Hepatocyte (in vitro differentiated cells): ENCODE results near the gene FITM1. TPM values are rescaled to one million over a fixed set of nuclear protein-coding genes. Genes with fewer than 3 reads are reported as not detected.
A peak's percentile ranks its signal among the peaks of the same experiment; 100 is the strongest.

Experiments used
- DNase-seq: peaks from one replicate; pipeline ENCODE4 v3.0.0-alpha.2; 2016; ENCODE audit warnings: low spot score
- H2AFZ ChIP-seq: fragments of 200-600 bp; sonication (generic); 2 replicates; pipeline ENCODE4 v1.6.0; 2016; ENCODE audit warnings: antibody characterized with exemption, mild to moderate bottlenecking
- H3K27ac ChIP-seq: fragments of 200-600 bp; sonication (generic); 2 replicates; pipeline ENCODE4 v1.5.1; 2016; ENCODE audit warnings: mild to moderate bottlenecking
- H3K27me3 ChIP-seq: fragments of 200-600 bp; sonication (generic); 2 replicates; pipeline ENCODE4 v1.6.1; 2016
- H3K36me3 ChIP-seq: fragments of 200-600 bp; sonication (generic); replicated peaks from 2 replicates; pipeline ENCODE4 v1.5.1; 2016; ENCODE audit warnings: low read depth; ENCODE audit not compliant: insufficient read depth
- H3K4me1 ChIP-seq: fragments of 200-600 bp; sonication (generic); 2 replicates; pipeline ENCODE4 v1.5.1; 2016; ENCODE audit warnings: mild to moderate bottlenecking, moderate library complexity; ENCODE audit not compliant: insufficient read depth
- H3K4me2 ChIP-seq: fragments of 200-600 bp; sonication (generic); 2 replicates; pipeline ENCODE4 v1.6.0; 2016
- H3K4me3 ChIP-seq: fragments of 200-600 bp; sonication (generic); 2 replicates; pipeline ENCODE4 v1.5.1; 2016; ENCODE audit warnings: mild to moderate bottlenecking
- H3K79me2 ChIP-seq: fragments of 200-600 bp; sonication (generic); 2 replicates; pipeline ENCODE4 v1.6.0; 2017; ENCODE audit warnings: mild to moderate bottlenecking
- H3K9me2 ChIP-seq: fragments of 200-600 bp; sonication (generic); replicated peaks from 2 replicates; pipeline ENCODE4 v1.6.0; 2017; ENCODE audit warnings: mild to moderate bottlenecking; ENCODE audit not compliant: insufficient read depth
- H3K9me3 ChIP-seq: fragments of 200-600 bp; sonication (generic); 2 replicates; pipeline ENCODE4 v1.5.1; 2016; ENCODE audit warnings: low read depth, mild to moderate bottlenecking
- H4K20me1 ChIP-seq: fragments of 200-600 bp; sonication (generic); 2 replicates; pipeline ENCODE4 v1.6.0; 2016; ENCODE audit warnings: mild to moderate bottlenecking; ENCODE audit not compliant: insufficient read depth, poor library complexity, severe bottlenecking
- EZH2 ChIP-seq: fragments of 200-600 bp; sonication (generic); IDR thresholded peaks from 2 replicates; pipeline ENCODE4 v1.6.1; 2016; ENCODE audit warnings: antibody characterized with exemption, mild to moderate bottlenecking, borderline replicate concordance
- EZH2phosphoT487 ChIP-seq: fragments of 200-600 bp; sonication (generic); IDR thresholded peaks from one replicate; pipeline ENCODE4 v1.6.1; 2018; ENCODE audit warnings: antibody characterized with exemption, mild to moderate bottlenecking, low read depth, moderate library complexity; ENCODE audit not compliant: unreplicated experiment, severe bottlenecking
- WGBS: methylation state at CpG from one replicate; pipeline ENCODE4 v1.1.6; 2016; ENCODE audit warnings: low lambda C conversion rate; ENCODE audit errors: missing lambda C conversion rate; 5-methylcytosine and 5-hydroxymethylcytosine counted together
- polyA plus RNA-seq: library from polyadenylated mRNA; unstranded; fragments of >200 nt; fragmentation: Nextera tagmentation; extraction: Ambion mirVana; gene quantifications from 2 replicates; pipeline ENCODE4 v1.2.1, GENCODE V29; 2016
- total RNA-seq: library from RNA; depleted of rRNA; stranded (reverse); fragments of >200 nt; gene quantifications from 2 replicates; pipeline ENCODE4 v1.2.3, GENCODE V29; 2014
- TF ChIP-seq, protein P1 (sequence below): fragments of 200-600 bp; sonication (generic); IDR thresholded peaks from 2 replicates; pipeline ENCODE4 v1.5.1; 2016; ENCODE audit warnings: antibody characterized with exemption, mild to moderate bottlenecking; ENCODE audit not compliant: poor library complexity

The FITM1 gene
- total and polyA plus RNA-seq, 2 experiments from 2014 or later = 1.0 to 2.2 TPM

DNA sequence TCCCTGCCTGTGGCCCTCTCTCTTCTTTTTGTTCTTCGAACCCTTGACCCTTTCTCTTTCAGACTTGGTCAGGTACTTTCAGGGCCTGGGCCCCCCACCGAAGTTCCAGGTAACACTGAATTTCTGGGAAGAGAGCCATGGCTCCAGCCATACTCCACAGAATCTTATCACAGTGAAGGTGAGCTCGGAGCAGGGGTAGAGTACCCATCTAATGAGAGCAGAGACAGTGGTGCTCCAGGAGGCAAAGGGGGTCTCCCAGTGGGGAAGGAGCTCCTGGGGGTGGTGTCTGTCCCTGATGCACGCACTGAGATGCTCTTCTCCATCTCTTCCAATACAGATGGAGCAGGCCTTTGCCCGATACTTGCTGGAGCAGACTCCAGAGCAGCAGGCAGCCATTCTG, 35.3 kb downstream of the FITM1 start:
- Histone ChIP-seq H3K79me2 (peaks cover 25% of the 10 kb centered on the region), H3K4me1 (peaks cover 13% of the 10 kb centered on the region), H3K27me3 (no peaks in the 10 kb centered on the region), H3K27ac (no peak overlapping the region), H2AFZ (no peak overlapping the region), H4K20me1 (peaks cover 5% of the 10 kb centered on the region), H3K4me2 (no peak overlapping the region), H3K9me3 (no peaks in the 10 kb centered on the region), H3K36me3 (no peaks in the 10 kb centered on the region), H3K9me2 (no peaks in the 10 kb centered on the region), H3K4me3 (no peak overlapping the region)
- TF ChIP-seq, protein P1, sequence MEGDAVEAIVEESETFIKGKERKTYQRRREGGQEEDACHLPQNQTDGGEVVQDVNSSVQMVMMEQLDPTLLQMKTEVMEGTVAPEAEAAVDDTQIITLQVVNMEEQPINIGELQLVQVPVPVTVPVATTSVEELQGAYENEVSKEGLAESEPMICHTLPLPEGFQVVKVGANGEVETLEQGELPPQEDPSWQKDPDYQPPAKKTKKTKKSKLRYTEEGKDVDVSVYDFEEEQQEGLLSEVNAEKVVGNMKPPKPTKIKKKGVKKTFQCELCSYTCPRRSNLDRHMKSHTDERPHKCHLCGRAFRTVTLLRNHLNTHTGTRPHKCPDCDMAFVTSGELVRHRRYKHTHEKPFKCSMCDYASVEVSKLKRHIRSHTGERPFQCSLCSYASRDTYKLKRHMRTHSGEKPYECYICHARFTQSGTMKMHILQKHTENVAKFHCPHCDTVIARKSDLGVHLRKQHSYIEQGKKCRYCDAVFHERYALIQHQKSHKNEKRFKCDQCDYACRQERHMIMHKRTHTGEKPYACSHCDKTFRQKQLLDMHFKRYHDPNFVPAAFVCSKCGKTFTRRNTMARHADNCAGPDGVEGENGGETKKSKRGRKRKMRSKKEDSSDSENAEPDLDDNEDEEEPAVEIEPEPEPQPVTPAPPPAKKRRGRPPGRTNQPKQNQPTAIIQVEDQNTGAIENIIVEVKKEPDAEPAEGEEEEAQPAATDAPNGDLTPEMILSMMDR = no peak
- TF ChIP-seq EZH2 = no peak
- DNase-seq = no peak
- WGBS = 98% methylated on average over 5 of the region's 5 CpGs

DNA sequence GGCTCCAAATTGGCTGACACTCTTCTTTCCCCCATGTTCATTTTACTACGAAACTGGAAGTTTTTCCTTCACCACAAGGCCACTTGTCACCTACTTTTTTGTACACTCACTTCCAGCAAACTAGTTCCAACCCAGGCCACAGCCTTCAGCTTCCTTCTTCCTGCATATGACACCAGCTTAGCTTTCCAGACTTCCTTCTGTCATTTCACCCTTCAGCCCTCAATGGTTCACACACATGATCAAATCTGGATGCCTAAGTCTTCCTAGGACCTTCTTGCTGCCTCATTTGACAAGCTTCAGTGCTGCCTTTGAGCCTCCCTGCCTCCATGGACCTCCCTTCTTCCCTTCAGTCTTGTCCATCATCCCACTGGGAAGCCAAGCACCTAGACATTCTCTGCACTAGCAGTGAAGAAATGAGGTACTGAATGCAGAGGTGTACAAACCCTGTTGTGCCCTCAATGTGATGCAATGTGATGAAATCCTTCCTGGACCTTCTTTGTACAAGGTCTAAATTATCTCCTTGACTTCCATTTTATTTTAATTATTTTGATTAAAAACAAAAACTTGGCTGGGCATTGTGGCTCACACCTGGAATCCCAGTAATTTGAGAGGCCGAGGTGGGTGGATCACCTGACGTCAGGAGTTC, 37.1 kb downstream of the FITM1 start:
- H3K27me3 ChIP-seq = no peaks in the 10 kb centered on the region
- no peaks in the 10 kb centered on the region for H3K9me3 ChIP-seq
- H3K4me1 ChIP-seq = no peaks in the 10 kb centered on the region
- DNase-seq = no peak
- H3K27ac ChIP-seq = no peak overlapping the region
- peaks cover 5% of the 10 kb centered on the region for H4K20me1 ChIP-seq
- no peak overlapping the region for H3K4me2 ChIP-seq
- H3K4me3 ChIP-seq = no peak overlapping the region
- peaks cover 16% of the 10 kb centered on the region for H3K79me2 ChIP-seq
- 93% methylated on average over 3 of the region's 3 CpGs for WGBS
- TF ChIP-seq, protein P1 = no peak
- TF ChIP-seq EZH2 = no peak
- no peak for TF ChIP-seq EZH2phosphoT487
- H3K9me2 ChIP-seq = no peaks in the 10 kb centered on the region
- H2AFZ ChIP-seq = no peak overlapping the region
- H3K36me3 ChIP-seq = no peaks in the 10 kb centered on the region

DNA sequence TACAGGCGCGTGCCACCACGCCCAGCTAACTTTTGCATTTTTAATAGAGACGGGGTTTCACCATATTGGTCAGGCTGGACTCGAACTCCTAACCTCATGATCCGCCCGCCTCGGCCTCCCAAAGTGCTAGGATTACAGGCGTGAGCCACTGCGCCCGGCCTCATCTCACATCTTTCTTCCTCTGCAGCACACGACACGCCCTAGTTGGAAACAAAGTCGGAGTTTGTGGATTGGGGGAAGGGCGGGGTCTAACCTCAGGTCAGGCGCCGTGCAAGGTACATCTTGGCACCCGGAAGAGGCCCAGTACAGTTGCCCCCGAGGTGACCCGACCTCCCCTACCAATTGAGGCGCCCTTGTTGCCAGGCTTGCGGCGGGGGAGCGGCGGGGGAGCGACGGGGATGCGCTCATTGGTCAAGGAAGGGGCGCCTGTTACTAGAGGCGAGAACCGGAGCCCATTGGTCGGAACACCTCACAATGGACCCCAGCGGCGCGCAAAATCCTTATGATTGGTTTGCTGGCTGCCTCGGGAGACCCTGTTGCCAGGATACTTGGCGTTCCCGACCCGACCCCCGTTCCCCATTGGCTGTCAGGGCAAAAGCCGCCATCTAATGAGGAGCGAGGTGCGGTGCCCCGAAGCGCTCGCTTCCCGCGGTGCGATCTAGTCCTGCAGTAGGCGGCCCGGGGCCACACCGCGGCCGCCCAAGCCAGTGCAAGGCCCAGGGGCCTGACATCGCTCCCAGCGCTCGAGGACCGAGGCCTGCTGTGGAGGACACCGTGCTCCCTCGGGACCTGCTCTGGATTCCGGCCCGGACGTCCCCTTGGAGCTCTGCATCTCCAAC, 41.2 kb downstream of the FITM1 start, which contains the start of gene REC8:
TSS of gene REC8 (plus strand) at position 659 of the 839 bp plus-strand sequence. CDS start 473 bp downstream, outside the sequence.
- H3K36me3 ChIP-seq = peaks cover 2% of the 10 kb centered on the region
- no peaks in the 10 kb centered on the region for H3K9me2 ChIP-seq
- no peaks in the 10 kb centered on the region for H3K27me3 ChIP-seq
- TF ChIP-seq EZH2phosphoT487 (no peak), EZH2 (no peak)
- TF ChIP-seq, protein P1 = no peak
- H3K4me3 ChIP-seq = peak within 1 kb of the TSS; percentile 11
- H4K20me1 ChIP-seq = no peaks in the 10 kb centered on the region
- peaks cover 25% of the 10 kb centered on the region for H3K79me2 ChIP-seq
- peaks cover 5% of the 10 kb centered on the region for H3K4me1 ChIP-seq
- peak within 1 kb of the TSS; percentile 16 for H2AFZ ChIP-seq
- 11% methylated on average over 58 of the region's 63 CpGs for WGBS
- peak; percentile 95 for DNase-seq
- H3K9me3 ChIP-seq = no peaks in the 10 kb centered on the region
- peak within 1 kb of the TSS; percentile 81 for H3K4me2 ChIP-seq
- H3K27ac ChIP-seq = peak within 1 kb of the TSS; percentile 71
